Measurements from ENCODE around the gene SLC35E2B.
A peak's percentile ranks its signal among the peaks of the same experiment; 100 is the strongest.

The SLC35E2B gene

GRCh38 chr1:1687846-1688245 lies 4.7 kb downstream of the SLC35E2B start:
- no peak for DNase-seq (ENCODE audit: low read depth)
- TF ChIP-seq CTCF (IDR thresholded peaks at IDR 0.05; ENCODE audit: insufficient read depth, low read depth, low read length, missing control alignments) = no peak
- no peak overlapping the region for H3K4me3 ChIP-seq (ENCODE audit: low read depth, low read length)

- DNase-seq (ENCODE audit: low read depth) = no peak
- H3K4me3 ChIP-seq (ENCODE audit: low read depth, low read length) = no peak overlapping the region
- no peak for TF ChIP-seq CTCF (IDR thresholded peaks at IDR 0.05; ENCODE audit: insufficient read depth, low read depth, low read length, missing control alignments)
These were observed 8.4 kb downstream of the SLC35E2B start for GRCh38 chr1:1684031-1684681.

- no peak overlapping the region for H3K4me3 ChIP-seq (ENCODE audit: low read depth, low read length)
- no peak for TF ChIP-seq CTCF (IDR thresholded peaks at IDR 0.05; ENCODE audit: insufficient read depth, low read depth, low read length, missing control alignments)
- no peak for DNase-seq (ENCODE audit: low read depth)
These were observed 9.3 kb downstream of the SLC35E2B start for GRCh38 chr1:1683104-1683905.

GRCh38 chr1:1680912-1681273 lies 11.7 kb downstream of the SLC35E2B start:
- no peak overlapping the region for H3K4me3 ChIP-seq (ENCODE audit: low read depth, low read length)
- no peak for TF ChIP-seq CTCF (IDR thresholded peaks at IDR 0.05; ENCODE audit: insufficient read depth, low read depth, low read length, missing control alignments)
- no peak for DNase-seq (ENCODE audit: low read depth)

- H3K4me3 ChIP-seq (ENCODE audit: low read depth, low read length) = no peak overlapping the region
- no peak for TF ChIP-seq CTCF (IDR thresholded peaks at IDR 0.05; ENCODE audit: insufficient read depth, low read depth, low read length, missing control alignments)
These were observed 12.3 kb downstream of the SLC35E2B start for GRCh38 chr1:1680031-1680911.

GRCh38 chr1:1678581-1679380 lies 13.8 kb downstream of the SLC35E2B start:
- DNase-seq (ENCODE audit: low read depth) = peak; percentile 92
- H3K4me3 ChIP-seq (ENCODE audit: low read depth, low read length) = peak overlapping the region; percentile 41
- peak; percentile 86 for TF ChIP-seq CTCF (IDR thresholded peaks at IDR 0.05; ENCODE audit: insufficient read depth, low read depth, low read length, missing control alignments)

More at GRCh38 chr1:1680031-1680911, 12.3 kb downstream of the SLC35E2B start:
- no peak for DNase-seq (ENCODE audit: low read depth)
